Measurements from ENCODE around the gene BRD4.
"Not testable (repeated sequence)": the region's sequence is repeated elsewhere in the genome, so short reads cannot be mapped to it uniquely, and the experiment has no call there.

The BRD4 gene

GRCh38 chr19:15368051-15368632 lies 35.8 kb upstream of the BRD4 start:
- Histone ChIP-seq H3K36me3 (peaks cover 79% of the 10 kb centered on the region), H3K4me3 (ENCODE audit: low read depth, low read length) (no peak overlapping the region), H3K9me3 (ENCODE audit: severe bottlenecking) (no peaks in the 10 kb centered on the region), H3K27me3 (ENCODE audit: insufficient read depth, low read depth, severe bottlenecking) (no peaks in the 10 kb centered on the region), H3K27ac (no peak overlapping the region)
- no peak for DNase-seq
- TF ChIP-seq CTCF (IDR thresholded peaks at IDR 0.05; ENCODE audit: low read depth, low read length): no peak

- H3K4me3 ChIP-seq (ENCODE audit: low read depth, low read length): no peak overlapping the region
- no peak for DNase-seq
- no peak for TF ChIP-seq CTCF (IDR thresholded peaks at IDR 0.05; ENCODE audit: low read depth, low read length)
- peaks cover 74% of the 10 kb centered on the region for H3K36me3 ChIP-seq
- no peaks in the 10 kb centered on the region for H3K27me3 ChIP-seq (ENCODE audit: insufficient read depth, low read depth, severe bottlenecking)
- H3K27ac ChIP-seq: no peak overlapping the region
- H3K9me3 ChIP-seq (ENCODE audit: severe bottlenecking): no peaks in the 10 kb centered on the region
These were observed 35.1 kb upstream of the BRD4 start for GRCh38 chr19:15367439-15367838.

- no peaks in the 10 kb centered on the region for H3K9me3 ChIP-seq (ENCODE audit: severe bottlenecking)
- TF ChIP-seq CTCF (IDR thresholded peaks at IDR 0.05; ENCODE audit: low read depth, low read length): peak; percentile 21; the same call in 1 of the 2 replicates
- peaks cover 70% of the 10 kb centered on the region for H3K36me3 ChIP-seq
- H3K4me3 ChIP-seq (ENCODE audit: low read depth, low read length): no peak overlapping the region
- no peaks in the 10 kb centered on the region for H3K27me3 ChIP-seq (ENCODE audit: insufficient read depth, low read depth, severe bottlenecking)
- no peak overlapping the region for H3K27ac ChIP-seq
- no peak for DNase-seq
These were observed 32.9 kb upstream of the BRD4 start for GRCh38 chr19:15365264-15365663.

GRCh38 chr19:15363791-15364190 lies 31.5 kb upstream of the BRD4 start:
- not testable (repeated sequence) for H3K27me3 ChIP-seq (ENCODE audit: insufficient read depth, low read depth, severe bottlenecking); H3K4me3 ChIP-seq (ENCODE audit: low read depth, low read length); DNase-seq; H3K27ac ChIP-seq; H3K9me3 ChIP-seq (ENCODE audit: severe bottlenecking)
- H3K36me3 ChIP-seq: peaks cover 70% of the 10 kb centered on the region

- not testable (repeated sequence) for DNase-seq; H3K27me3 ChIP-seq (ENCODE audit: insufficient read depth, low read depth, severe bottlenecking); H3K9me3 ChIP-seq (ENCODE audit: severe bottlenecking); H3K4me3 ChIP-seq (ENCODE audit: low read depth, low read length); H3K27ac ChIP-seq
- H3K36me3 ChIP-seq: peaks cover 70% of the 10 kb centered on the region
These were observed 30.7 kb upstream of the BRD4 start for GRCh38 chr19:15363048-15363447.

- not testable (repeated sequence) for H3K9me3 ChIP-seq (ENCODE audit: severe bottlenecking); DNase-seq; H3K27ac ChIP-seq; H3K4me3 ChIP-seq (ENCODE audit: low read depth, low read length); H3K27me3 ChIP-seq (ENCODE audit: insufficient read depth, low read depth, severe bottlenecking)
- peaks cover 64% of the 10 kb centered on the region for H3K36me3 ChIP-seq
These were observed 27.7 kb upstream of the BRD4 start for GRCh38 chr19:15360015-15360414.

GRCh38 chr19:15358918-15359317 lies 26.6 kb upstream of the BRD4 start:
- H3K4me3 ChIP-seq (ENCODE audit: low read depth, low read length): no peak overlapping the region
- no peaks in the 10 kb centered on the region for H3K27me3 ChIP-seq (ENCODE audit: insufficient read depth, low read depth, severe bottlenecking)
- H3K36me3 ChIP-seq: peaks cover 67% of the 10 kb centered on the region
- H3K27ac ChIP-seq: no peak overlapping the region
- DNase-seq: no peak
- TF ChIP-seq CTCF (IDR thresholded peaks at IDR 0.05; ENCODE audit: low read depth, low read length): no peak
- H3K9me3 ChIP-seq (ENCODE audit: severe bottlenecking): no peaks in the 10 kb centered on the region

All from WERI-Rb-1 (cell line).